HepG2 (cell line): ENCODE data around the gene VPS11. TPM values are rescaled to one million over a fixed set of nuclear protein-coding genes. Genes with fewer than 3 reads are reported as not detected.

Source experiments
- ETS1 ChIP-seq: sonication (generic); formaldehyde crosslinking; IDR thresholded peaks from 2 replicates; pipeline ENCODE4 v1.4.0; 2020; ENCODE audit warnings: missing genetic modification reagents
- FOXP4 ChIP-seq: sonication (generic); formaldehyde crosslinking; IDR thresholded peaks from 2 replicates; pipeline ENCODE4 v1.4.0; 2020; ENCODE audit warnings: missing genetic modification reagents
- GFI1 ChIP-seq: sonication (generic); formaldehyde crosslinking; IDR thresholded peaks from 2 replicates; pipeline ENCODE4 v1.5.0; 2020; ENCODE audit warnings: missing genetic modification reagents, mild to moderate bottlenecking, borderline replicate concordance
- HMG20B ChIP-seq: conservative IDR thresholded peaks from 2 replicates; pipeline ENCODE4 v1.6.1; 2016; ENCODE audit warnings: missing genetic modification reagents, missing compliant biosample characterization
- HOXD1 ChIP-seq: sonication (generic); formaldehyde crosslinking; IDR thresholded peaks from 2 replicates; pipeline ENCODE4 v1.5.0; 2020; ENCODE audit warnings: missing genetic modification reagents
- KMT2A ChIP-seq: sonication (generic); formaldehyde crosslinking; IDR thresholded peaks from 2 replicates; pipeline ENCODE4 v1.4.0; 2020; ENCODE audit warnings: missing genetic modification reagents
- MEIS2 ChIP-seq: sonication (generic); formaldehyde crosslinking; IDR thresholded peaks from 2 replicates; pipeline ENCODE4 v1.9.0; 2021; ENCODE audit warnings: mild to moderate bottlenecking, missing genetic modification reagents
- NR2C2 ChIP-seq: sonication (generic); formaldehyde crosslinking; IDR thresholded peaks from 2 replicates; pipeline ENCODE4 v1.4.0; 2020; ENCODE audit warnings: missing genetic modification reagents, mild to moderate bottlenecking, moderate library complexity, borderline replicate concordance
- TFDP1 ChIP-seq: IDR thresholded peaks from 2 replicates; pipeline ENCODE4 v1.6.1; 2016; ENCODE audit warnings: missing compliant biosample characterization, missing genetic modification reagents, borderline replicate concordance
- ZBTB37 ChIP-seq: sonication (generic); formaldehyde crosslinking; IDR thresholded peaks from 2 replicates; pipeline ENCODE4 v1.4.0; 2020; ENCODE audit warnings: mild to moderate bottlenecking, missing genetic modification reagents
- ZBTB46 ChIP-seq: sonication (generic); formaldehyde crosslinking; IDR thresholded peaks from 2 replicates; pipeline ENCODE4 v1.4.0; 2020; ENCODE audit warnings: mild to moderate bottlenecking, missing genetic modification reagents, borderline replicate concordance
- ZFP37 ChIP-seq: sonication (generic); formaldehyde crosslinking; IDR thresholded peaks from 2 replicates; pipeline ENCODE4 v1.4.0; 2020; ENCODE audit warnings: missing genetic modification reagents, borderline replicate concordance
- ZNF639 ChIP-seq: conservative IDR thresholded peaks from 2 replicates; pipeline ENCODE4 v1.6.1; 2018; ENCODE audit warnings: missing genetic modification reagents
- ZSCAN31 ChIP-seq: sonication (generic); formaldehyde crosslinking; IDR thresholded peaks from 2 replicates; pipeline ENCODE4 v1.5.0; 2020; ENCODE audit warnings: low read depth, mild to moderate bottlenecking, missing genetic modification reagents
- polyA plus RNA-seq, 8 experiments: library from polyadenylated mRNA; depleted of rRNA in 3 of 8; stranded (reverse) in 7 of 8; unstranded in 1 of 8; fragments of >200 nt; fragmentation: Illumina TruSeq in 4 of 8; extraction: Trizol in 4 of 8; gene quantifications; 2 replicates each; pipeline versions ENCODE4 v1.2.1 to v1.2.3, GENCODE V29; 2011 to 2016; ENCODE audit warnings: low read depth in 4 of 8, missing spikeins in 1 of 8, mixed read lengths in 1 of 8; ENCODE audit not compliant: insufficient read depth in 1 of 8
- total RNA-seq, 5 experiments: library from RNA; depleted of rRNA; stranded (reverse); fragments of >200 nt; fragmentation: Illumina TruSeq; extraction: Trizol; gene quantifications; 2 replicates each; pipeline ENCODE4 v1.2.3, GENCODE V29; 2016; ENCODE audit warnings: low read depth in 1 of 5

Gene VPS11
- total and polyA plus RNA-seq, 2 of the 13 experiments (the other 11 are each of a cell fraction or from before 2014, with no cell fraction given) = 13.7 to 21.6 TPM

- no peak for TF ChIP-seq GFI1 (CRISPR knock-in tag)
- TF ChIP-seq ETS1 (CRISPR knock-in tag) = no peak
- TF ChIP-seq ZBTB37 (CRISPR knock-in tag) = no peak
- TF ChIP-seq HOXD1 = no peak
- TF ChIP-seq HMG20B (CRISPR knock-in tag) = no peak
- TF ChIP-seq ZFP37 (CRISPR knock-in tag) = no peak
- no peak for TF ChIP-seq TFDP1 (CRISPR knock-in tag)
- no peak for TF ChIP-seq ZSCAN31
- TF ChIP-seq ZNF639 = no peak
- TF ChIP-seq NR2C2 = no peak
- no peak for TF ChIP-seq ZBTB46 (CRISPR knock-in tag)
- peak; percentile 55; the same call in 1 of the 2 replicates for TF ChIP-seq MEIS2
- no peak for TF ChIP-seq KMT2A (CRISPR knock-in tag)
- TF ChIP-seq FOXP4 = 0 out of 2 replicates have a peak, but pooled peaks have one; percentile 24
Measured at GRCh38 chr11:119056421-119056999, 11.1 kb upstream of the VPS11 start (continued).
